ENCODE measurements around the gene SEZ6L2. TPM values are rescaled to one million over a fixed set of nuclear protein-coding genes. Genes with fewer than 3 reads are reported as not detected.

SEZ6L2 gene
- total and polyA plus RNA-seq, 2 of the 8 experiments (the other 6 are each of a cell fraction or from before 2014, with no cell fraction given): 43.5 to 47.7 TPM

DNA sequence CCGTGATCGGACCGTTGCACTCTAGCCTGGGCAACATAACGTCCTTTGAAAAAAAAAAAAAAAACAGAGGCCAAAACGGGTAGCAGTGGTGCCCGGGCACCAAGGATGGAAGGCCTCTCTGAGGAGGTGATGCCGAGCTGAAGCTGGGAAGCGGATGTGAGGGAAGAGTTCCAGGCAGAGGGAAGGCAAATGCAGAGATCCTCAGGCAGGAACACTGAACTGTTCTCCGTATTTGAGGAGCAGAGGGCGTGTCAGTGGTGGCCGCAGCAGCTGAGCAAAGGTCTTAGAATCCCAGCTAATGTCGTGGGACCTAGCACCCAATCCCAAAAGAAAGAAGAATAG lies 27.3 kb upstream of the SEZ6L2 start:
- Histone ChIP-seq H4K91ac (replicated peaks; ENCODE audit: insufficient read length, low read length) (peak overlapping the region; percentile 47), H3K14ac (ENCODE audit: insufficient read length) (no peak overlapping the region), H3K27me3 (replicated peaks in 1 of 4; ENCODE audit: control insufficient read depth in 3 of 4, extremely low read depth in 1 of 4, insufficient read depth in 3 of 4, low read length in 3 of 4) (no peaks in the 10 kb centered on the region), H3K4me1 (replicated peaks in 1 of 4; ENCODE audit: control insufficient read depth in 3 of 4, insufficient read depth in 4 of 4, low read length in 3 of 4) (peaks cover 0 to 8% (median 0%) of the 10 kb centered on the region in 4 experiments; a peak in 2 of 7 replicates), H2AFZ (ENCODE audit: low read length) (peak overlapping the region; percentile 98), H3K23me2 (ENCODE audit: low read depth, low read length) (peaks cover 11% of the 10 kb centered on the region; the same call in 1 of the 2 replicates), H2BK5ac (ENCODE audit: low read depth, low read length) (peak overlapping the region; percentile 86), H3K18ac (ENCODE audit: extremely low read depth, low read length) (peak overlapping the region; percentile 96), H3K23ac (ENCODE audit: insufficient read length) (no peak overlapping the region), H4K5ac (ENCODE audit: insufficient read length, low read depth, low read length) (peak overlapping the region; percentile 99), H3K4me2 (ENCODE audit: insufficient read depth in 1 of 2, low read depth in 2 of 2, low read length in 2 of 2) (peak overlapping the region; percentile 98 to 100), H4K20me1 (replicated peaks in 1 of 2; ENCODE audit: control insufficient read depth in 1 of 2, insufficient read depth in 2 of 2, low read length in 2 of 2) (peaks cover 0 to 3% of the 10 kb centered on the region in 2 experiments), H3K9me3 (ENCODE audit: insufficient read depth in 2 of 2, low read depth in 1 of 2, low read length in 1 of 2) (no peaks in the 10 kb centered on the region), H3K36me3 (ENCODE audit: control insufficient read depth in 2 of 4, insufficient read depth in 4 of 4, low read length in 3 of 4) (no peaks in the 10 kb centered on the region), H3K9ac (replicated peaks in 1 of 4; ENCODE audit: extremely low read depth in 1 of 4, low read depth in 3 of 4, low read length in 3 of 4) (peak overlapping the region; percentile 54 to 97 (median 92)), H2AK5ac (ENCODE audit: low read depth, low read length) (no peak overlapping the region; the same call in 1 of the 2 replicates), H3K4me3 (ENCODE audit: extremely low read depth in 1 of 4, insufficient read depth in 2 of 4, low read depth in 3 of 4, low read length in 4 of 4) (peak overlapping the region; percentile 62 to 89 (median 85)), H4K8ac (ENCODE audit: extremely low read depth, insufficient read depth, low read length) (peak overlapping the region; percentile 92), H2BK20ac (ENCODE audit: low read length) (no peak overlapping the region), H3K27ac (ENCODE audit: low read depth, low read length) (peak overlapping the region; percentile 86; the same call in 1 of the 2 replicates), H3K79me2 (ENCODE audit: control insufficient read depth in 1 of 2, insufficient read depth in 2 of 2, low read length in 2 of 2) (peaks cover 0 to 5% of the 10 kb centered on the region in 2 experiments; a peak in 1 of 4 replicates), H3K56ac (replicated peaks; ENCODE audit: insufficient read length, low read depth, low read length) (no peak overlapping the region), H2BK12ac (ENCODE audit: low read depth, low read length) (no peak overlapping the region), H2BK120ac (replicated peaks; ENCODE audit: low read depth, low read length) (no peak overlapping the region), H2BK15ac (ENCODE audit: low read length) (no peak overlapping the region), H3K79me1 (ENCODE audit: low read depth, low read length) (no peaks in the 10 kb centered on the region), H3K4ac (replicated peaks; ENCODE audit: insufficient read length, low read depth, low read length) (peak overlapping the region; percentile 29)
- ChIA-PET CTCF (ENCODE audit: partially characterized antibody) (interaction anchor here (0.6 to 2.8 kb wide), 9 partner anchors 10 to 685 kb away, joined by 3 to 12 read pairs (median 4); no protein-coding TSS in a partner anchor), POLR2A (ENCODE audit: partially characterized antibody) (interaction anchor here (0.7 to 3.7 kb wide), 19 partner anchors 8 to 248 kb away, joined by 3 to 19 read pairs (median 5); partner anchors contain the start of genes ASPHD1, PAGR1, QPRT and SEZ6L2)
- peak in 1 of 2 experiments; percentile 49 for DNase-seq (ENCODE audit: low read depth in 1 of 2, low spot score in 2 of 2)
- WGBS, 2 experiments (ENCODE audit: extremely low coverage in 1 of 2, insufficient coverage in 1 of 2, insufficient read length in 1 of 2, insufficient replicate concordance in 2 of 2, low coverage in 1 of 2, low lambda C conversion rate in 2 of 2, missing lambda C conversion rate in 1 of 2): 26% methylated on average over 8 of the region's 12 CpGs; no CpG with 5 or more reads in 1 of the 2 experiments
- FAIRE-seq: no peak
- TF ChIP-seq, protein P1, sequence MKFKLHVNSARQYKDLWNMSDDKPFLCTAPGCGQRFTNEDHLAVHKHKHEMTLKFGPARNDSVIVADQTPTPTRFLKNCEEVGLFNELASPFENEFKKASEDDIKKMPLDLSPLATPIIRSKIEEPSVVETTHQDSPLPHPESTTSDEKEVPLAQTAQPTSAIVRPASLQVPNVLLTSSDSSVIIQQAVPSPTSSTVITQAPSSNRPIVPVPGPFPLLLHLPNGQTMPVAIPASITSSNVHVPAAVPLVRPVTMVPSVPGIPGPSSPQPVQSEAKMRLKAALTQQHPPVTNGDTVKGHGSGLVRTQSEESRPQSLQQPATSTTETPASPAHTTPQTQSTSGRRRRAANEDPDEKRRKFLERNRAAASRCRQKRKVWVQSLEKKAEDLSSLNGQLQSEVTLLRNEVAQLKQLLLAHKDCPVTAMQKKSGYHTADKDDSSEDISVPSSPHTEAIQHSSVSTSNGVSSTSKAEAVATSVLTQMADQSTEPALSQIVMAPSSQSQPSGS (IDR thresholded peaks at IDR 0.05; ENCODE audit: low read length): no peak
- TF ChIP-seq SP2 (IDR thresholded peaks at IDR 0.05; ENCODE audit: low read length) (no peak), TAF1 (IDR thresholded peaks at IDR 0.05; ENCODE audit: low read depth, low read length) (no peak), TAF7 (optimal IDR thresholded peaks at IDR 0.05; ENCODE audit: borderline replicate concordance, low read depth, low read length) (no peak), BRCA1 (IDR thresholded peaks at IDR 0.05; ENCODE audit: low read depth, low read length) (no peak), KDM1A (IDR thresholded peaks at IDR 0.05; ENCODE audit: borderline replicate concordance, low read length) (no peak), KDM4A (IDR thresholded peaks at IDR 0.05; ENCODE audit: low read depth, low read length, severe bottlenecking) (no peak), SP1 (IDR thresholded peaks at IDR 0.05; ENCODE audit: low read depth, low read length) (no peak), NRF1 (IDR thresholded peaks at IDR 0.05; ENCODE audit: low read depth, low read length) (no peak)
